A673 (cell line): ENCODE data around the gene IFI44. TPM values are rescaled to one million over a fixed set of nuclear protein-coding genes. Genes with fewer than 3 reads are reported as not detected.

Experiments
- BruUV-seq: library from RNA; stranded (reverse); fragments of 400-500 nt; replicated peaks from 2 replicates; lab custom pipeline; 2021; lab: Mats Ljungman, UMichigan
- CTCF ChIA-PET: fragments of 300-600 bp; sonication (Branson Sonifier 250); formaldehyde crosslinking; loops from one replicate; lab custom pipeline; 2022; ENCODE audit warnings: antibody characterized with exemption; lab: Charles Lee
- POLR2A ChIA-PET: fragments of 300-600 bp; sonication (Branson Sonifier 250); formaldehyde crosslinking; loops from one replicate; lab custom pipeline; 2022; ENCODE audit warnings: antibody characterized with exemption; ENCODE audit not compliant: low non-redundant PET; lab: Charles Lee
- DNase-seq: peaks from one replicate; pipeline ENCODE4 v3.0.0-alpha.2; 2015; ENCODE audit warnings: low spot score
- H3K27ac ChIP-seq: fragments of 200-600 bp; sonication (generic); 2 replicates; pipeline ENCODE4 v1.5.1; 2016; ENCODE audit warnings: mixed run types, low read depth, mild to moderate bottlenecking, mixed read lengths, antibody characterized with exemption, low read length; ENCODE audit not compliant: poor library complexity, severe bottlenecking
- H3K27me3 ChIP-seq: fragments of 200-600 bp; sonication (generic); replicated peaks from 2 replicates; pipeline ENCODE4 v1.6.1; 2017; ENCODE audit warnings: mixed run types, low read depth, mild to moderate bottlenecking, mixed read lengths, antibody characterized with exemption, low read length; ENCODE audit not compliant: insufficient read depth, poor library complexity
- H3K36me3 ChIP-seq: fragments of 200-600 bp; sonication (generic); 2 replicates; pipeline ENCODE4 v1.6.1; 2016; ENCODE audit warnings: mixed run types, mild to moderate bottlenecking, mixed read lengths, antibody characterized with exemption, low read length; ENCODE audit not compliant: insufficient read depth, poor library complexity, severe bottlenecking
- H3K4me1 ChIP-seq: fragments of 200-600 bp; sonication (generic); 2 replicates; pipeline ENCODE4 v1.6.1; 2017; ENCODE audit warnings: mixed run types, mild to moderate bottlenecking, mixed read lengths, antibody characterized with exemption, low read length; ENCODE audit not compliant: insufficient read depth, poor library complexity, severe bottlenecking
- H3K4me3 ChIP-seq: fragments of 200-600 bp; sonication (generic); 2 replicates; pipeline ENCODE4 v1.5.1; 2016; ENCODE audit warnings: low read depth, mixed run types, mild to moderate bottlenecking, mixed read lengths, low read length; ENCODE audit not compliant: poor library complexity, severe bottlenecking
- H3K9me3 ChIP-seq: fragments of 200-600 bp; sonication (generic); 2 replicates; pipeline ENCODE4 v1.6.1; 2016; ENCODE audit warnings: mixed run types, low read depth, mild to moderate bottlenecking, mixed read lengths, antibody characterized with exemption, low read length; ENCODE audit not compliant: poor library complexity, severe bottlenecking
- EZH2 ChIP-seq: fragments of 200-600 bp; sonication (generic); IDR thresholded peaks from 2 replicates; pipeline ENCODE4 v1.6.1; 2017; ENCODE audit warnings: borderline replicate concordance, low read depth, mild to moderate bottlenecking, mixed read lengths, antibody characterized with exemption, low read length; ENCODE audit not compliant: poor library complexity, severe bottlenecking
- intact Hi-C: fragments of 100-400 bp; cut with micrococcal nuclease; formaldehyde crosslinking; loops from one replicate; pipeline ENCODE4 v1.10.0; 2022; ENCODE audit not compliant: unreplicated experiment
- total RNA-seq: library from RNA; stranded (reverse); gene quantifications from 2 replicates; pipeline ENCODE4 v1.2.3, GENCODE V29; 2021
- TF ChIP-seq, protein P1 (sequence below): fragments of 300-800, 200-600 bp; sonication (generic); conservative IDR thresholded peaks from 2 replicates; pipeline ENCODE4 v1.5.1; 2017; ENCODE audit warnings: low read depth, mild to moderate bottlenecking, antibody characterized with exemption, low read length, moderate library complexity, mixed read lengths

Gene IFI44
- total RNA-seq, 1 experiment from 2014 or later = 29.0 TPM

DNA sequence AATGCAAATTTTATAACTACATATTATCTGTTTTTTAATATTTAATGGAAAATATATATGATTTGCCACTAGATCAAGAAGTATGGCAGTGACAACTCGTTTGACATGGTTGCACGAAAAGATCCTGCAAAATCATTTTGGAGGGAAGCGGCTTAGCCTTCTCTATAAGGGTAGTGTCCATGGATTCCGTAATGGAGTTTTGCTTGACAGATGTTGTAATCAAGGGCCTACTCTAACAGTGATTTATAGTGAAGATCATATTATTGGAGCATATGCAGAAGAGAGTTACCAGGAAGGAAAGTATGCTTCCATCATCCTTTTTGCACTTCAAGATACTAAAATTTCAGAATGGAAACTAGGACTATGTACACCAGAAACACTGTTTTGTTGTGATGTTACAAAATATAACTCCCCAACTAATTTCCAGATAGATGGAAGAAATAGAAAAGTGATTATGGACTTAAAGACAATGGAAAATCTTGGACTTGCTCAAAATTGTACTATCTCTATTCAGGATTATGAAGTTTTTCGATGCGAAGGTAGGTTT is 556 bp downstream of the IFI44 start:
- intact Hi-C loops = loop anchor here (2.0 kb wide), 1 partner anchor 31 kb away; no protein-coding TSS in a partner anchor
- CTCF ChIA-PET = no interaction called here
- DNase-seq = peak; percentile 64
- TF ChIP-seq, protein P1, sequence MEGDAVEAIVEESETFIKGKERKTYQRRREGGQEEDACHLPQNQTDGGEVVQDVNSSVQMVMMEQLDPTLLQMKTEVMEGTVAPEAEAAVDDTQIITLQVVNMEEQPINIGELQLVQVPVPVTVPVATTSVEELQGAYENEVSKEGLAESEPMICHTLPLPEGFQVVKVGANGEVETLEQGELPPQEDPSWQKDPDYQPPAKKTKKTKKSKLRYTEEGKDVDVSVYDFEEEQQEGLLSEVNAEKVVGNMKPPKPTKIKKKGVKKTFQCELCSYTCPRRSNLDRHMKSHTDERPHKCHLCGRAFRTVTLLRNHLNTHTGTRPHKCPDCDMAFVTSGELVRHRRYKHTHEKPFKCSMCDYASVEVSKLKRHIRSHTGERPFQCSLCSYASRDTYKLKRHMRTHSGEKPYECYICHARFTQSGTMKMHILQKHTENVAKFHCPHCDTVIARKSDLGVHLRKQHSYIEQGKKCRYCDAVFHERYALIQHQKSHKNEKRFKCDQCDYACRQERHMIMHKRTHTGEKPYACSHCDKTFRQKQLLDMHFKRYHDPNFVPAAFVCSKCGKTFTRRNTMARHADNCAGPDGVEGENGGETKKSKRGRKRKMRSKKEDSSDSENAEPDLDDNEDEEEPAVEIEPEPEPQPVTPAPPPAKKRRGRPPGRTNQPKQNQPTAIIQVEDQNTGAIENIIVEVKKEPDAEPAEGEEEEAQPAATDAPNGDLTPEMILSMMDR = no peak
- no peak for TF ChIP-seq EZH2
- H3K4me3 ChIP-seq = peak overlapping the region; percentile 42
- POLR2A ChIA-PET = no interaction called here
- peaks cover 3% of the 10 kb centered on the region for H3K36me3 ChIP-seq
- H3K27me3 ChIP-seq = no peaks in the 10 kb centered on the region
- TSS peak; percentile 69 for BruUV-seq
- H3K9me3 ChIP-seq = peaks cover 7% of the 10 kb centered on the region
- peaks cover 9% of the 10 kb centered on the region for H3K4me1 ChIP-seq
- peak overlapping the region; percentile 35 for H3K27ac ChIP-seq

- ChIA-PET POLR2A (interaction anchor here (0.6 kb wide), 1 partner anchor 37 kb away, joined by 3 read pairs; no protein-coding TSS in a partner anchor), CTCF (no interaction called here)
- H3K36me3 ChIP-seq = peaks cover 13% of the 10 kb centered on the region
- peaks cover 9% of the 10 kb centered on the region for H3K4me1 ChIP-seq
- H3K9me3 ChIP-seq = peaks cover 7% of the 10 kb centered on the region
- no TSS peak for BruUV-seq
- DNase-seq = peak; percentile 88
- intact Hi-C loops = loop anchor here (2.0 kb wide), 1 partner anchor 32 kb away; no protein-coding TSS in a partner anchor
- peak overlapping the region; percentile 42 for H3K4me3 ChIP-seq
- H3K27me3 ChIP-seq = no peaks in the 10 kb centered on the region
- no peak for TF ChIP-seq EZH2
- TF ChIP-seq, protein P1 = no peak
- peak overlapping the region; percentile 6 for H3K27ac ChIP-seq
These were observed 1.6 kb downstream of the IFI44 start for GRCh38 chr1:78651241-78651640.

DNA sequence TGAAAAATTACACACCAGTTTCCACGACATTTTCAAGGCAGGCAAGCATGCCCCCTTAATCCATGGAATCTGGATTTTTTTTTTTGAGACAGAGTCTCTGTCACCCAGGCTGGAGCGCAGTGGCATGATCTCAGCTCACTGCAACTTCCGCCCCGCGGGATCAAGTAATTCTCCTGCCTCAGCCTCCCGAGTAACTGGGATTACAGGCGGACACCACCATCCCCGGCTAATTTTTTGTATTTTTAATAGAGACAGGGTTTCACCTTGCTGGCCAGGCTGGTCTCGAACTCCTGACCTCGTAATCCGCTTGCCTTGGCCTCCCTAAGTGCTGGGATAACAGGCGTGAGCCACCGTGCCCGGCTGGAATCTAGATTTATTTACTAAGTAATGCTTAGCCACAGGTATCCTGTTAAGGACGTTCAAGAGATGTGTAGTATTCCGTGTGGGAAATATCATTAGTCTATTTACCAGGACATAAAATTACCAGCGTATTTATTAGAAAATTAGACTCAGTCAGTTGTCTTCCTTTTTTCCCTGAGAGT is 2.5 kb downstream of the IFI44 start:
- H3K9me3 ChIP-seq = peaks cover 7% of the 10 kb centered on the region
- ChIA-PET CTCF (no interaction called here), POLR2A (no interaction called here)
- no TSS peak for BruUV-seq
- DNase-seq = no peak
- no peaks in the 10 kb centered on the region for H3K27me3 ChIP-seq
- peak overlapping the region; percentile 6 for H3K27ac ChIP-seq
- H3K4me3 ChIP-seq = no peak overlapping the region
- TF ChIP-seq EZH2 = no peak
- TF ChIP-seq, protein P1 = no peak
- intact Hi-C loops = no loop called here
- H3K4me1 ChIP-seq = peaks cover 9% of the 10 kb centered on the region
- H3K36me3 ChIP-seq = peaks cover 14% of the 10 kb centered on the region
